Small intestine (tissue), 7 donors: ENCODE measurements around the gene NFYB. TPM values are rescaled to one million over a fixed set of nuclear protein-coding genes. Genes with fewer than 3 reads are reported as not detected.
"Not testable (repeated sequence)": the region's sequence is repeated elsewhere in the genome, so short reads cannot be mapped to it uniquely, and the experiment has no call there.

Experiments used
- DNase-seq, 2 donors: peaks; one replicate each; pipeline versions ENCODE4 v3.0.0 to v3.0.0-alpha.2; 2013
- FAIRE-seq: peaks from 2 replicates; lab custom pipeline; 2012; peaks lifted over from hg19 to GRCh38; lab: Jason Lieb, UNC
- H3K27ac ChIP-seq, 3 donors: one replicate each; pipeline ENCODE4 v1.5.1; 2013; ENCODE audit warnings: low read length in 2 of 3, mild to moderate bottlenecking in 2 of 3, control low read depth in 1 of 3, inconsistent platforms in 1 of 3, low read depth in 1 of 3, moderate library complexity in 1 of 3
- H3K27me3 ChIP-seq, 3 donors: one replicate each; pipeline ENCODE4 v1.6.1; 2013; ENCODE audit warnings: low read length in 3 of 3, inconsistent platforms in 1 of 3; ENCODE audit not compliant: control insufficient read depth in 3 of 3, insufficient read depth in 3 of 3
- H3K36me3 ChIP-seq, 3 donors: one replicate each; pipeline ENCODE4 v1.6.1; 2013; ENCODE audit warnings: low read length in 3 of 3, inconsistent platforms in 1 of 3, low read depth in 1 of 3, mild to moderate bottlenecking in 1 of 3, moderate library complexity in 1 of 3; ENCODE audit not compliant: control insufficient read depth in 3 of 3, insufficient read depth in 2 of 3
- H3K4me1 ChIP-seq, 3 donors: one replicate each; pipeline ENCODE4 v1.6.1; 2013; ENCODE audit warnings: low read length in 2 of 3, inconsistent platforms in 1 of 3, low read depth in 1 of 3, mild to moderate bottlenecking in 1 of 3, moderate library complexity in 1 of 3; ENCODE audit not compliant: control insufficient read depth in 3 of 3, insufficient read depth in 2 of 3
- H3K4me3 ChIP-seq, 3 donors: one replicate each; pipeline ENCODE4 v1.5.1; 2013; ENCODE audit warnings: low read length in 3 of 3, control low read depth in 1 of 3, inconsistent platforms in 1 of 3, low read depth in 1 of 3, mild to moderate bottlenecking in 1 of 3, moderate library complexity in 1 of 3
- H3K9me3 ChIP-seq, 2 donors: one replicate each; pipeline ENCODE4 v1.6.1; 2013; ENCODE audit warnings: low read depth in 1 of 2, low read length in 1 of 2; ENCODE audit not compliant: control insufficient read depth in 2 of 2, insufficient read depth in 1 of 2
- WGBS, 3 donors: extraction: QIAGEN DNeasy Blood & Tissue Kit; methylation state at CpG; one replicate each; pipeline ENCODE4 v1.1.7; 2013; 5-methylcytosine and 5-hydroxymethylcytosine counted together
- polyA plus RNA-seq, 4 donors: library from polyadenylated mRNA; stranded (reverse) in 3 of 4; unstranded in 1 of 4; fragments of 200-250 nt in 3 of 4; fragments of 120-200 nt in 1 of 4; gene quantifications; one replicate each; pipeline versions ENCODE4 v1.2.1 to v1.2.3, GENCODE V29; 2013
- donor health status: healthy with polysubstance abuse.
- donor health status: control.
- donor health status: control.
- donor health status: Bipolar disorder and iron deficiency.
- donor health status: healthy.

The NFYB gene
- polyA plus RNA-seq, 4 donors = 14.1 to 36.1 (median 16.7) TPM

GRCh38 chr12:104166465-104166864, 28.5 kb upstream of the NFYB start:
- FAIRE-seq (no peak), DNase-seq (no peak)
- Histone ChIP-seq H3K36me3 (no peaks in the 10 kb centered on the region), H3K4me1 (no peaks in the 10 kb centered on the region), H3K9me3 (no peaks in the 10 kb centered on the region), H3K27me3 (no peaks in the 10 kb centered on the region), H3K4me3 (no peak overlapping the region), H3K27ac (no peak overlapping the region)
- 71 to 91% (median 91%) methylated on average over 6 of the region's 6 CpGs for WGBS, 3 donors

GRCh38 chr12:104165801-104166200, 27.8 kb upstream of the NFYB start:
- H3K27me3 ChIP-seq = no peaks in the 10 kb centered on the region
- H3K9me3 ChIP-seq = no peaks in the 10 kb centered on the region
- no peaks in the 10 kb centered on the region for H3K4me1 ChIP-seq
- no peak overlapping the region for H3K4me3 ChIP-seq
- DNase-seq (no peak), FAIRE-seq (no peak)
- no peak overlapping the region for H3K27ac ChIP-seq
- H3K36me3 ChIP-seq = no peaks in the 10 kb centered on the region
- WGBS, 3 donors = 71 to 84% (median 76%) methylated on average over 2 of the region's 2 CpGs

GRCh38 chr12:104164634-104165033, 26.6 kb upstream of the NFYB start:
- Histone ChIP-seq H3K4me1 (no peaks in the 10 kb centered on the region), H3K9me3 (no peaks in the 10 kb centered on the region), H3K36me3 (no peaks in the 10 kb centered on the region), H3K27me3 (no peaks in the 10 kb centered on the region), H3K4me3 (no peak overlapping the region), H3K27ac (no peak overlapping the region)
- DNase-seq (no peak), FAIRE-seq (no peak)
- 23 to 74% (median 50%) methylated on average over 1 of the region's 1 CpG for whole genome bisulfite sequencing, 3 donors

- DNase-seq (no peak), FAIRE-seq (no peak)
- Histone ChIP-seq H3K36me3 (no peaks in the 10 kb centered on the region), H3K9me3 (no peaks in the 10 kb centered on the region), H3K4me1 (no peaks in the 10 kb centered on the region), H3K27ac (no peak overlapping the region), H3K27me3 (no peaks in the 10 kb centered on the region), H3K4me3 (no peak overlapping the region)
- WGBS, 3 donors = 85 to 89% (median 87%) methylated on average over 4 of the region's 4 CpGs
Measured at GRCh38 chr12:104163631-104164030, 25.6 kb upstream of the NFYB start.

- not testable (repeated sequence) for H3K4me3 ChIP-seq, H3K36me3 ChIP-seq, H3K4me1 ChIP-seq, H3K27ac ChIP-seq, H3K27me3 ChIP-seq, DNase-seq, H3K9me3 ChIP-seq, FAIRE-seq
- 66 to 77% (median 70%) methylated on average over 3 of the region's 3 CpGs for WGBS, 3 donors
Measured at GRCh38 chr12:104163028-104163427, 25.0 kb upstream of the NFYB start.

GRCh38 chr12:104155711-104156555, 17.9 kb upstream of the NFYB start:
- FAIRE-seq (no peak), DNase-seq (no peak)
- no peaks in the 10 kb centered on the region for H3K9me3 ChIP-seq
- H3K36me3 ChIP-seq = no peaks in the 10 kb centered on the region
- 92 to 97% (median 94%) methylated on average over 8 of the region's 8 CpGs for WGBS, 3 donors
- no peaks in the 10 kb centered on the region for H3K4me1 ChIP-seq
- H3K4me3 ChIP-seq = no peak overlapping the region
- H3K27ac ChIP-seq = no peak overlapping the region
- no peaks in the 10 kb centered on the region for H3K27me3 ChIP-seq

- WGBS, 3 donors = 75 to 78% (median 76%) methylated on average over 2 of the region's 2 CpGs
- no peak for DNase-seq
- no peak overlapping the region for H3K27ac ChIP-seq
- no peak overlapping the region for H3K4me3 ChIP-seq
- H3K27me3 ChIP-seq = no peaks in the 10 kb centered on the region
- H3K4me1 ChIP-seq = no peaks in the 10 kb centered on the region
- no peaks in the 10 kb centered on the region for H3K36me3 ChIP-seq
- FAIRE-seq = no peak
- H3K9me3 ChIP-seq = no peaks in the 10 kb centered on the region
Measured at GRCh38 chr12:104154806-104155205, 16.8 kb upstream of the NFYB start.

GRCh38 chr12:104154286-104154685, 16.3 kb upstream of the NFYB start:
- Histone ChIP-seq H3K36me3 (no peaks in the 10 kb centered on the region), H3K9me3 (no peaks in the 10 kb centered on the region), H3K4me3 (no peak overlapping the region), H3K27ac (no peak overlapping the region), H3K4me1 (no peaks in the 10 kb centered on the region), H3K27me3 (no peaks in the 10 kb centered on the region)
- WGBS, 3 donors = 67 to 83% (median 68%) methylated on average over 4 of the region's 4 CpGs
- no peak for DNase-seq
- no peak for FAIRE-seq
